ENCODE results near the gene LIPJ.

GRCh38 chr10:88598055-88598454, 11.5 kb downstream of the LIPJ start:
- TF ChIP-seq EZH2 (IDR thresholded peaks at IDR 0.05) (no peak), POLR2AphosphoS5 (IDR thresholded peaks at IDR 0.05; ENCODE audit: borderline replicate concordance, low read depth, low read length) (no peak), FOXP2 (optimal IDR thresholded peaks at IDR 0.05; ENCODE audit: control extremely low read depth, extremely low read length, insufficient read depth) (no peak)
